ENCODE data around the gene ILKAP. TPM values are rescaled to one million over a fixed set of nuclear protein-coding genes. Genes with fewer than 3 reads are reported as not detected.
A peak's percentile ranks its signal among the peaks of the same experiment; 100 is the strongest.

ILKAP gene
- total RNA-seq, 2 donors from 2014 or later: 22.8 to 44.8 TPM

DNA sequence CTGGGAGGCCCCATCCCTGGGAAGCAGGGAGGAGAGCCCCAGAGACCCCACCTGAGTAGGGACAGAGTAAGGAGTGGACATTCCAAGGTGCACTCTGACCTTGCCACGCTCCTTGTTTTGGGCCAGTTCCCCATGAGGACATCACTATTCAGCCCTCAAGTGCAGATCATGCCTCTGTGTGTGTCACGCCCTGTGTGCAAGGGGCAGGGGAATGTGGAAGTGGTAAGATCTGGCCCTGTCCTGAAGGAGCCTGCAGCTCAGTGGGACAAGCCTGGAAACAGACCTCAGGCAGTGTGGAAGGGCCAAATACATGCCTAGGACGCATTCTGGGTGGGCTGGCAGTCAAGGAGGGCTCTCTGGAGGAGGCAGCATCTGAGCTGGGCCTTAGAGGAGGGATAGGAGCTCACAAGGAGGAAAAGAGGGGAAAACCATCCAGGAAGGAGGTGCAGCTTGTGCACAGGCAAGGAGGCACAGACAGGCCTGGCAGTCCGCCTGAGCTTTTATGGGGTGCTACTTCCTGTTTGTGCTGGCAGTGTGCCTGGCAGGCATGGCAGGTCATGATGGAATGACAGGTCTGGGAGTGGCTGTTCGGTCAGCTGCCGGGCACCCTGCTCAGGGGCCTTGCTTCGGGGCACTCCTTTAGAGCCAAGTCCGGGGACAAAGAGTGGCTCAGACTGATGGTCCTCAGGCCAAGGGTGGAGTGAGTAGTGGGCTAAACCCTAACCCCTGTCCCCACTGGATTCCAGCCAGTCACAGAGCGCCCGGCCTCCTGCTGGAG, 61.8 kb downstream of the ILKAP start:
- ATAC-seq: no peak
- H3K4me3 ChIP-seq: no peak overlapping the region
- 71 to 82% methylated on average over 9 to 10 of the region's 10 CpGs for WGBS, 2 donors
- peak in 3 of 4 donors; percentile 18 to 41 (median 39) for DNase-seq
- no peaks in the 10 kb centered on the region for H3K27me3 ChIP-seq
- H3K36me3 ChIP-seq (replicated peaks in 1 of 2; ENCODE audit: insufficient read depth in 1 of 2, low read depth in 2 of 2): no peaks in the 10 kb centered on the region
- H3K4me1 ChIP-seq: peaks cover 6% of the 10 kb centered on the region
- TF ChIP-seq POLR2A (IDR thresholded peaks at IDR 0.05): no peak
- TF ChIP-seq, protein P1, sequence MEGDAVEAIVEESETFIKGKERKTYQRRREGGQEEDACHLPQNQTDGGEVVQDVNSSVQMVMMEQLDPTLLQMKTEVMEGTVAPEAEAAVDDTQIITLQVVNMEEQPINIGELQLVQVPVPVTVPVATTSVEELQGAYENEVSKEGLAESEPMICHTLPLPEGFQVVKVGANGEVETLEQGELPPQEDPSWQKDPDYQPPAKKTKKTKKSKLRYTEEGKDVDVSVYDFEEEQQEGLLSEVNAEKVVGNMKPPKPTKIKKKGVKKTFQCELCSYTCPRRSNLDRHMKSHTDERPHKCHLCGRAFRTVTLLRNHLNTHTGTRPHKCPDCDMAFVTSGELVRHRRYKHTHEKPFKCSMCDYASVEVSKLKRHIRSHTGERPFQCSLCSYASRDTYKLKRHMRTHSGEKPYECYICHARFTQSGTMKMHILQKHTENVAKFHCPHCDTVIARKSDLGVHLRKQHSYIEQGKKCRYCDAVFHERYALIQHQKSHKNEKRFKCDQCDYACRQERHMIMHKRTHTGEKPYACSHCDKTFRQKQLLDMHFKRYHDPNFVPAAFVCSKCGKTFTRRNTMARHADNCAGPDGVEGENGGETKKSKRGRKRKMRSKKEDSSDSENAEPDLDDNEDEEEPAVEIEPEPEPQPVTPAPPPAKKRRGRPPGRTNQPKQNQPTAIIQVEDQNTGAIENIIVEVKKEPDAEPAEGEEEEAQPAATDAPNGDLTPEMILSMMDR (IDR thresholded peaks at IDR 0.05): no peak
- no peak overlapping the region for H3K27ac ChIP-seq
- H3K9me3 ChIP-seq: no peaks in the 10 kb centered on the region
- intact Hi-C loops (cut with DNase I): no loop called here

DNA sequence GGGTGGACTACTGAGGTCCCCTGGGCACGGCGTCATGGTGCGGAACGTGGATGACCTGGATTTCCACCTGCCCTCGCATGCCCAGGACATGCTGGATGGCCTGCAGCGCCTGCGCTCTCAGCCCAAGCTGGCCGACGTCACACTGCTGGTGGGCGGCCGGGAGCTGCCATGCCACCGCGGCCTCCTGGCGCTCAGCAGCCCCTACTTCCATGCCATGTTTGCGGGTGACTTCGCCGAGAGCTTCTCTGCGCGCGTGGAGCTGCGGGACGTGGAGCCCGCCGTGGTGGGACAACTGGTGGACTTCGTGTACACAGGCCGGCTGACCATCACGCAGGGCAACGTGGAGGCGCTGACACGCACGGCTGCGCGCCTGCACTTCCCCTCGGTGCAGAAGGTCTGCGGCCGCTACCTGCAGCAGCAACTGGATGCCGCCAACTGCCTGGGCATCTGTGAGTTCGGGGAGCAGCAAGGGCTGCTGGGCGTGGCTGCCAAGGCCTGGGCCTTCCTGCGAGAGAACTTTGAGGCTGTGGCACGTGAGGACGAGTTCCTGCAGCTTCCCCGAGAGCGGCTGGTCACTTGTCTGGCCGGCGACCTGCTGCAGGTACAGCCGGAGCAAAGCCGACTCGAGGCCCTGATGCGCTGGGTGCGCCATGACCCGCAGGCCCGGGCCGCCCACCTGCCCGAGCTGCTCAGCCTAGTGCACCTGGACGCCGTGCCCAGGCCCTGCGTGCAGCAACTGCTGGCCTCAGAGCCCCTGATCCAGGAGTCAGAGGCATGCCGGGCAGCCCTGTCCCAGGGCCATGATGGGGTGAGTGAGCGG, 62.6 kb downstream of the ILKAP start:
- TF ChIP-seq POLR2A (IDR thresholded peaks at IDR 0.05): no peak
- TF ChIP-seq, protein P1 (IDR thresholded peaks at IDR 0.05): no peak
- no peak overlapping the region for H3K4me3 ChIP-seq
- no peak overlapping the region for H3K27ac ChIP-seq
- intact Hi-C loops (cut with DNase I): no loop called here
- no peaks in the 10 kb centered on the region for H3K36me3 ChIP-seq (replicated peaks in 1 of 2; ENCODE audit: insufficient read depth in 1 of 2, low read depth in 2 of 2)
- 94 to 97% methylated on average over 20 to 59 of the region's 60 CpGs for WGBS, 2 donors
- H3K27me3 ChIP-seq: no peaks in the 10 kb centered on the region
- no peak for DNase-seq
- H3K4me1 ChIP-seq: peaks cover 6% of the 10 kb centered on the region
- no peak for ATAC-seq
- no peaks in the 10 kb centered on the region for H3K9me3 ChIP-seq

DNA sequence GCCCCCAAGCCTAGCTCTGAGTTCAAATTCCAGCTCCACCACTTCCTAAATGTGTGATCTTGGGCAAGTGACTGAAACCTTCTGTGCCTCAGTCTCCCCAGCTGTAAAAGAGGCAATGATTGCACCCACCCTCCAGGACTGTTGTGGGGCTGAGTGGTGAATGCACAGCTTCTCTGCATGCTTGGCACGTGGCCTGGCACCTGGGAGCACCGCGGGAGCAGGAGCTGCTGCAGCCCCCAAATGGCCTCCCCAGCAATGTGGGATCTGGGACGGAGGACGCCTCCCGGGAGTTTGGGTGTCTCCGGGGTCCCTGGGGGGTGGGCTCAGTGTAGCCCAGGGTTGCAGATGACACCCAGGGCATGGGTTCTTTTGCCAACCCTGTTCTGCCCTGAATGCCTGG, 63.5 kb downstream of the ILKAP start:
- Histone ChIP-seq H3K4me1 (peaks cover 6% of the 10 kb centered on the region), H3K27ac (no peak overlapping the region), H3K9me3 (no peaks in the 10 kb centered on the region), H3K36me3 (replicated peaks in 1 of 2; ENCODE audit: insufficient read depth in 1 of 2, low read depth in 2 of 2) (no peaks in the 10 kb centered on the region), H3K4me3 (no peak overlapping the region), H3K27me3 (no peaks in the 10 kb centered on the region)
- DNase-seq: no peak
- TF ChIP-seq, protein P1 (IDR thresholded peaks at IDR 0.05): no peak
- TF ChIP-seq POLR2A (IDR thresholded peaks at IDR 0.05): no peak
- 54 to 59% methylated on average over 2 to 7 of the region's 7 CpGs for WGBS, 2 donors
- intact Hi-C loops (cut with DNase I): no loop called here
- ATAC-seq: no peak

DNA sequence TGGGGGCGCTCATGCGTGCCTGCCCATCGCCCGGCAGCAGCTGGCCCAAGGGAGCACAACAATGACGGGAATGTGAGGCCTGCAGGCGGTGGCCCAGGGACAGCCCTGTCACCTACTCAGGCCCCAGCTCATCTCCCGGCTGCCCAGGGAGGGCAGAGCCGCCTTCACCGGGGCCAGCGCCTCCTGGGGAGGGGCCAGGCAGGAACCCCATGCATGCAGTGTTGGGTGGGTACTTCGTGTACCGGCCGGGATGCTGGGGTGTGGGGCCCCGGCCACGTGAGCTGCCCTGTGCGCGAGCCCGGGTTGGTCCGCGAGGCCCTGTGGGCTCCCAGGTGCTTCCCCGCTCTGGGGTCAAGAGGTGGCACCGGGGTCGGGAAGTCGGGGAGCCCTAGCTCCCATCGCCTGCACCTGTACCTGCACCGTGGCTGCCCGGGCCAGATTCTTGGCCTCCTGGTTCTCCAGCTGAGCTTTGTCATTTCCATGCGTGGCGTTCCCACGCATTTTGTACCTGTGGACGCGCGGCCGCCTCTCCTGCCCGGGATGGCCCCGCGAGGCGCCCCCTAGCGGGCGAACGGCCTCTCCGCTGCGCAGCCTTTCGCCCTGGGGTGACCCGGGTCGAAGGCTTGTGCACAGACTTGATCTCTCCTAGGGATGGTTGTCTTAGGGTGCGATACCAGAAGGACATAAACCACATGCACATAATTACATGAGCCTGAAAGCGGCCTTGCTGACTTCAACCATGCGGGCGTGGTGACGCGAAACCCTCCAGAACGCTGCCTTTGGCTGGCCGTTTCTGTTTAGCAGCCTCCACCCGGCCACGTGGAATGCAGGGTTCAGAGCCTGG, 64.1 kb downstream of the ILKAP start:
- Histone ChIP-seq H3K27me3 (no peaks in the 10 kb centered on the region), H3K27ac (no peak overlapping the region), H3K9me3 (no peaks in the 10 kb centered on the region), H3K4me1 (peaks cover 6% of the 10 kb centered on the region), H3K36me3 (replicated peaks in 1 of 2; ENCODE audit: insufficient read depth in 1 of 2, low read depth in 2 of 2) (no peaks in the 10 kb centered on the region), H3K4me3 (no peak overlapping the region)
- ATAC-seq (peak; percentile 37), DNase-seq (peak in 2 of 4 donors; percentile 35 to 53)
- TF ChIP-seq, protein P1 (IDR thresholded peaks at IDR 0.05): peak; percentile 35 to 59 (median 49)
- TF ChIP-seq POLR2A (IDR thresholded peaks at IDR 0.05): no peak
- intact Hi-C loops (cut with DNase I): no loop called here
- WGBS, 2 donors: 40 to 53% methylated on average over 16 to 47 of the region's 56 CpGs
